GM23338 (cell line): ENCODE data around the gene H2AZ1. TPM values are rescaled to one million over a fixed set of nuclear protein-coding genes. Genes with fewer than 3 reads are reported as not detected.

Source experiments
- CREB1 ChIP-seq: fragments of 250-450 bp; sonication (Bioruptor Pico); IDR thresholded peaks from 2 replicates; pipeline ENCODE4 v1.5.0; 2020; ENCODE audit warnings: low read depth, mild to moderate bottlenecking, moderate library complexity
- EZH2phosphoT487 ChIP-seq: fragments of 200-600 bp; sonication (generic); IDR thresholded peaks from one replicate; pipeline ENCODE4 v1.8.1; 2018; ENCODE audit warnings: antibody characterized with exemption; ENCODE audit not compliant: unreplicated experiment
- JUNB ChIP-seq: IDR thresholded peaks from one replicate; pipeline ENCODE4 v1.6.1; 2016; ENCODE audit warnings: antibody characterized with exemption; ENCODE audit not compliant: unreplicated experiment
- REST ChIP-seq: IDR thresholded peaks from one replicate; pipeline ENCODE4 v1.6.1; 2018; ENCODE audit warnings: antibody characterized with exemption; ENCODE audit not compliant: unreplicated experiment
- STAT1 ChIP-seq: IDR thresholded peaks from one replicate; pipeline ENCODE4 v1.6.1; 2016; ENCODE audit warnings: antibody characterized with exemption; ENCODE audit not compliant: unreplicated experiment
- polyA plus RNA-seq: library from polyadenylated mRNA; unstranded; fragments of >200 nt; fragmentation: Nextera tagmentation; extraction: Ambion mirVana; gene quantifications from 2 replicates; pipeline ENCODE4 v1.2.1, GENCODE V29; 2016
- total RNA-seq: library from RNA; depleted of rRNA; stranded (reverse); fragments of >200 nt; shearing (Covaris generic); gene quantifications from 2 replicates; pipeline ENCODE4 v1.2.3, GENCODE V29; 2014
- TF ChIP-seq, protein P1 (sequence below): fragments of 250-450 bp; sonication (Bioruptor Pico); IDR thresholded peaks from 2 replicates; pipeline ENCODE4 v1.5.0; 2020; ENCODE audit warnings: mild to moderate bottlenecking, moderate library complexity

The H2AZ1 gene
- total and polyA plus RNA-seq, 2 experiments from 2014 or later: 585 to 1,933 TPM

DNA sequence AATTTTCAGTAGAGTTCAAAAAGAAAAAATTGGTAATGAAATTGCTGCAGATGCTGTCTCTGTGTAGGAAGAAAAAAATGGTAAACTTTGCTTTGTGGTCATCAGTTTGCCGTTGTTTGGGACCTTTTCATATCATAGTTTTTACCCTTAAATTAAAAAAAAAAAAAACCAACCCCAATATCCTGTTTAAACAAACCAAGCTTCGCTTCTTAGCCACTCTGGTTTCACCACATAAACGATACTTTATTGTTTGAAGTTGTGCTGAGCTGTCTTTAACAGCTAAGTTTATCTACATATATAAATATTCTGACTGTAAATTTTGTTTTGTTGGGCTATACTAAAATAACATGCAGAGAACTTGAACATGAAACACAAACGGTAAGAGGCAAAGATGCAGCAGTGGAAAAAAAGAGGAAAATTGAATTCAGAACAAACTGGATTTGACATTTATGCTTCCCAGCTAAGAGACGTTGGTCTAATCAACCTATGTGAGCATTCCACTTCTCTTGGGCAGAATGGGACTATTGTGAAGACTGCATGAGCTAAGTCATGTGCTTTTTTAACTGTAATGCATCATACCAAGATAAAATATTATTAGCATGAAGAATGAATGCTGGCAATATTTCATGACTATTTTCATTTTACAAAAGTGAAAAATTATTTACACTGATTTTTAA is 15.7 kb upstream of the H2AZ1 start (continued):
- TF ChIP-seq REST: no peak
- TF ChIP-seq STAT1: no peak
- no peak for TF ChIP-seq CREB1 (CRISPR knock-in tag)
- TF ChIP-seq EZH2phosphoT487: no peak
- TF ChIP-seq JUNB: no peak
- TF ChIP-seq, protein P1, sequence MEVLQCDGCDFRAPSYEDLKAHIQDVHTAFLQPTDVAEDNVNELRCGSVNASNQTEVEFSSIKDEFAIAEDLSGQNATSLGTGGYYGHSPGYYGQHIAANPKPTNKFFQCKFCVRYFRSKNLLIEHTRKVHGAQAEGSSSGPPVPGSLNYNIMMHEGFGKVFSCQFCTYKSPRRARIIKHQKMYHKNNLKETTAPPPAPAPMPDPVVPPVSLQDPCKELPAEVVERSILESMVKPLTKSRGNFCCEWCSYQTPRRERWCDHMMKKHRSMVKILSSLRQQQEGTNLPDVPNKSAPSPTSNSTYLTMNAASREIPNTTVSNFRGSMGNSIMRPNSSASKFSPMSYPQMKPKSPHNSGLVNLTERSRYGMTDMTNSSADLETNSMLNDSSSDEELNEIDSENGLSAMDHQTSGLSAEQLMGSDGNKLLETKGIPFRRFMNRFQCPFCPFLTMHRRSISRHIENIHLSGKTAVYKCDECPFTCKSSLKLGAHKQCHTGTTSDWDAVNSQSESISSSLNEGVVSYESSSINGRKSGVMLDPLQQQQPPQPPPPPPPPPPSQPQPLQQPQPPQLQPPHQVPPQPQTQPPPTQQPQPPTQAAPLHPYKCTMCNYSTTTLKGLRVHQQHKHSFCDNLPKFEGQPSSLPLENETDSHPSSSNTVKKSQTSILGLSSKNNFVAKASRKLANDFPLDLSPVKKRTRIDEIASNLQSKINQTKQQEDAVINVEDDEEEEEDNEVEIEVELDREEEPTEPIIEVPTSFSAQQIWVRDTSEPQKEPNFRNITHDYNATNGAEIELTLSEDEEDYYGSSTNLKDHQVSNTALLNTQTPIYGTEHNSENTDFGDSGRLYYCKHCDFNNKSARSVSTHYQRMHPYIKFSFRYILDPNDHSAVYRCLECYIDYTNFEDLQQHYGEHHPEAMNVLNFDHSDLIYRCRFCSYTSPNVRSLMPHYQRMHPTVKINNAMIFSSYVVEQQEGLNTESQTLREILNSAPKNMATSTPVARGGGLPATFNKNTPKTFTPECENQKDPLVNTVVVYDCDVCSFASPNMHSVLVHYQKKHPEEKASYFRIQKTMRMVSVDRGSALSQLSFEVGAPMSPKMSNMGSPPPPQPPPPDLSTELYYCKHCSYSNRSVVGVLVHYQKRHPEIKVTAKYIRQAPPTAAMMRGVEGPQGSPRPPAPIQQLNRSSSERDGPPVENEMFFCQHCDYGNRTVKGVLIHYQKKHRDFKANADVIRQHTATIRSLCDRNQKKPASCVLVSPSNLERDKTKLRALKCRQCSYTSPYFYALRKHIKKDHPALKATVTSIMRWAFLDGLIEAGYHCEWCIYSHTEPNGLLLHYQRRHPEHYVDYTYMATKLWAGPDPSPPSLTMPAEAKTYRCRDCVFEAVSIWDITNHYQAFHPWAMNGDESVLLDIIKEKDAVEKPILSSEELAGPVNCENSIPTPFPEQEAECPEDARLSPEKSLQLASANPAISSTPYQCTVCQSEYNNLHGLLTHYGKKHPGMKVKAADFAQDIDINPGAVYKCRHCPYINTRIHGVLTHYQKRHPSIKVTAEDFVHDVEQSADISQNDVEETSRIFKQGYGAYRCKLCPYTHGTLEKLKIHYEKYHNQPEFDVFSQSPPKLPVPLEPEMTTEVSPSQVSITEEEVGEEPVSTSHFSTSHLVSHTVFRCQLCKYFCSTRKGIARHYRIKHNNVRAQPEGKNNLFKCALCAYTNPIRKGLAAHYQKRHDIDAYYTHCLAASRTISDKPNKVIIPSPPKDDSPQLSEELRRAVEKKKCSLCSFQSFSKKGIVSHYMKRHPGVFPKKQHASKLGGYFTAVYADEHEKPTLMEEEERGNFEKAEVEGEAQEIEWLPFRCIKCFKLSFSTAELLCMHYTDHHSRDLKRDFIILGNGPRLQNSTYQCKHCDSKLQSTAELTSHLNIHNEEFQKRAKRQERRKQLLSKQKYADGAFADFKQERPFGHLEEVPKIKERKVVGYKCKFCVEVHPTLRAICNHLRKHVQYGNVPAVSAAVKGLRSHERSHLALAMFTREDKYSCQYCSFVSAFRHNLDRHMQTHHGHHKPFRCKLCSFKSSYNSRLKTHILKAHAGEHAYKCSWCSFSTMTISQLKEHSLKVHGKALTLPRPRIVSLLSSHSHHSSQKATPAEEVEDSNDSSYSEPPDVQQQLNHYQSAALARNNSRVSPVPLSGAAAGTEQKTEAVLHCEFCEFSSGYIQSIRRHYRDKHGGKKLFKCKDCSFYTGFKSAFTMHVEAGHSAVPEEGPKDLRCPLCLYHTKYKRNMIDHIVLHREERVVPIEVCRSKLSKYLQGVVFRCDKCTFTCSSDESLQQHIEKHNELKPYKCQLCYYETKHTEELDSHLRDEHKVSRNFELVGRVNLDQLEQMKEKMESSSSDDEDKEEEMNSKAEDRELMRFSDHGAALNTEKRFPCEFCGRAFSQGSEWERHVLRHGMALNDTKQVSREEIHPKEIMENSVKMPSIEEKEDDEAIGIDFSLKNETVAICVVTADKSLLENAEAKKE (CRISPR knock-in tag): no peak
